Adipocyte (in vitro differentiated cells): Measurements from ENCODE around the gene C6orf141.
"Not testable (repeated sequence)": the region's sequence is repeated elsewhere in the genome, so short reads cannot be mapped to it uniquely, and the experiment has no call there.

Source experiments
- DNase-seq: peaks from one replicate; pipeline ENCODE4 v3.0.0-alpha.2; 2015; ENCODE audit warnings: low read depth
- H3K27me3 ChIP-seq: replicated peaks from 2 replicates; pipeline ENCODE4 v1.7.0; 2013; ENCODE audit warnings: mild to moderate bottlenecking, low read length, moderate library complexity; ENCODE audit not compliant: control insufficient read depth, insufficient read depth
- H3K36me3 ChIP-seq: 2 replicates; pipeline ENCODE4 v1.7.0; 2013; ENCODE audit warnings: low read length, mild to moderate bottlenecking, moderate library complexity; ENCODE audit not compliant: control insufficient read depth, insufficient read depth, severe bottlenecking
- H3K4me1 ChIP-seq: 2 replicates; pipeline ENCODE4 v1.7.0; 2013; ENCODE audit warnings: mild to moderate bottlenecking, low read length, moderate library complexity; ENCODE audit not compliant: control insufficient read depth, insufficient read depth
- H3K4me3 ChIP-seq: 2 replicates; pipeline ENCODE4 v1.7.0; 2013; ENCODE audit warnings: mild to moderate bottlenecking, low read length, moderate library complexity
- H3K9ac ChIP-seq: 2 replicates; pipeline ENCODE4 v1.7.0; 2013; ENCODE audit warnings: mild to moderate bottlenecking, low read length, moderate library complexity
- H3K9me3 ChIP-seq: 2 replicates; pipeline ENCODE4 v1.7.0; 2013; ENCODE audit warnings: mild to moderate bottlenecking, low read length, moderate library complexity; ENCODE audit not compliant: control insufficient read depth

Gene C6orf141

DNA sequence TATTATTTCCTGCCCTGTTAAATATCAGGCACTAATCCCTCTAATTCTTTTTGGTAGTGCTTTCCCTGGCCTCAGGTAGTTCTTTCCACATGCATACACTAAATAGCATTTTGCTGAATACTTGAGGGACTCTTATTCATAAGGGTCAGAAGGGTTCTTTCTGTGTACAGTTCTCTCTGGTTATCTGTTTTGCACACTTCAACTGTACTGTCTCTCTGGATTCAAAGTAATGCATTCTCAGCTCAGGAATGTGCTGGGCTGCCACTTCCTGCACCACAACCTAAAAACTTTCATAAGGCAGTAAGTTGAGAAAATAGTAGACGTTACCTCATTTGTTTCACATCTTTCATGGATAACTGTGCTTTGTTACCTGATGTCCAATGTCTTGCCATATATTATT is 32.1 kb downstream of the C6orf141 start:
- no peaks in the 10 kb centered on the region for H3K36me3 ChIP-seq
- H3K27me3 ChIP-seq = no peaks in the 10 kb centered on the region
- peaks cover 2% of the 10 kb centered on the region for H3K4me1 ChIP-seq
- no peak for DNase-seq
- no peaks in the 10 kb centered on the region for H3K9me3 ChIP-seq
- no peak overlapping the region for H3K4me3 ChIP-seq
- no peak overlapping the region for H3K9ac ChIP-seq

DNA sequence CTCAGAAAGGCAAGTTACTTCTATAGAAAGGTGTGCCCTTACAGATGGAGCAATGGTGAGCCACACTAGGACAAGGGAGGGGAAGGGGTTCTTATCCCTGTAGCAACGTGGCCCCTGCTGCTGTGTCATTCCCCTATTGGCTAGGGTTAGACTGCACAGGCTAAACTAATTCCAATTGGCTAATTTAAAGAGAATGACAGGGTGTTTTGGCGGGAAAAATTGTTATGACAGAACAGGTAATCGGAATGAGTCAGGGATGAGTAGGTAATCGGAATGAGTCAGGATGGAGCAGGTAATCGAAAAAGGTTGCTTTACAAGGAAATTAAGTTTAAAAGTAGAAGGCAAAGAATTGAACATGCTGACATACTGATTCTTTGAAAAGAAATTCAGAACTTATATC is 36.8 kb downstream of the C6orf141 start:
- not testable (repeated sequence) for H3K36me3 ChIP-seq, H3K9me3 ChIP-seq, DNase-seq, H3K27me3 ChIP-seq, H3K4me1 ChIP-seq, H3K9ac ChIP-seq, H3K4me3 ChIP-seq
